ENCODE results near the gene NRTN.

DNA sequence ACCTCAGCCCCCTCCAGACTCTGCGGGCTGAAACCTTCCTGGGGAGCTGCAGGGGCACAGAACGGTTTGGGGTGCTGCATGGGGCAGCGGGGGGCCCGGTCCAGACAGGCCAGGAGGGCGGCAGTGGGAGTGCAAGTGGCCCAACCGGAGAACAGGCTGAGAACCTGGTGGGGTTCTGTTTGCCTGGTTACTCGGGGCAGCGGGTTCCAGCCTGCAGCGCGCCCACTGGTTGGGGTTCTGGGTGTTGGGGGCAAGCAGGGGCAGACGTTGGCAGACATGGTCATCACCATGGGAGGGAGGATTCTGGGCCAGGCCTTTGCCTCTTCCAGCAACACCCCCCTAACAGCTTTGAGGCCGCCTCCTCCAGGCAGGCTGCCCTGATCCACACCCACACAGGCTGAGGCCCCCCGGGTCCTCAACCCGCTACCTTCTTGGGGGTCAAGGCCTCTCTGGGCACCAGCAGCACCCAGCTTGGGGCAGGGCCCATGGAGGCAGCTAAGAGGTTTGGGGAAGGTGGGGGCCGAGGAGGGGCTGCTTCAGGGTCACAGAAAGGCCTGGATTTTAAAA is 20.2 kb upstream of the NRTN start, which contains the start of gene PRR22:
- TF ChIP-seq, protein P1, sequence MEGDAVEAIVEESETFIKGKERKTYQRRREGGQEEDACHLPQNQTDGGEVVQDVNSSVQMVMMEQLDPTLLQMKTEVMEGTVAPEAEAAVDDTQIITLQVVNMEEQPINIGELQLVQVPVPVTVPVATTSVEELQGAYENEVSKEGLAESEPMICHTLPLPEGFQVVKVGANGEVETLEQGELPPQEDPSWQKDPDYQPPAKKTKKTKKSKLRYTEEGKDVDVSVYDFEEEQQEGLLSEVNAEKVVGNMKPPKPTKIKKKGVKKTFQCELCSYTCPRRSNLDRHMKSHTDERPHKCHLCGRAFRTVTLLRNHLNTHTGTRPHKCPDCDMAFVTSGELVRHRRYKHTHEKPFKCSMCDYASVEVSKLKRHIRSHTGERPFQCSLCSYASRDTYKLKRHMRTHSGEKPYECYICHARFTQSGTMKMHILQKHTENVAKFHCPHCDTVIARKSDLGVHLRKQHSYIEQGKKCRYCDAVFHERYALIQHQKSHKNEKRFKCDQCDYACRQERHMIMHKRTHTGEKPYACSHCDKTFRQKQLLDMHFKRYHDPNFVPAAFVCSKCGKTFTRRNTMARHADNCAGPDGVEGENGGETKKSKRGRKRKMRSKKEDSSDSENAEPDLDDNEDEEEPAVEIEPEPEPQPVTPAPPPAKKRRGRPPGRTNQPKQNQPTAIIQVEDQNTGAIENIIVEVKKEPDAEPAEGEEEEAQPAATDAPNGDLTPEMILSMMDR (IDR thresholded peaks at IDR 0.05; ENCODE audit: low read depth, low read length, poor library complexity, severe bottlenecking) = no peak
- no peak for TF ChIP-seq EZH2phosphoT487 (IDR thresholded peaks at IDR 0.05; ENCODE audit: borderline replicate concordance, low read length)

Data from DOHH2 (cell line).